Kidney (tissue), 14 donors: ENCODE results near the gene FARS2. TPM values are rescaled to one million over a fixed set of nuclear protein-coding genes. Genes with fewer than 3 reads are reported as not detected.

Experiments
- DNase-seq, 5 donors: peaks; one replicate each; pipeline ENCODE4 v3.0.0-alpha.2; 2013 to 2020
- FAIRE-seq: peaks from 2 replicates; lab custom pipeline; 2012; peaks lifted over from hg19 to GRCh38; lab: Jason Lieb, UNC
- H3K27ac ChIP-seq, 2 donors: one replicate each; pipeline ENCODE4 v1.7.0; 2013; ENCODE audit warnings: low read depth in 2 of 2, low read length in 2 of 2, inconsistent platforms in 1 of 2
- H3K27me3 ChIP-seq: one replicate; pipeline ENCODE4 v1.7.1; 2013; ENCODE audit warnings: low read length, inconsistent platforms; ENCODE audit not compliant: control insufficient read depth, insufficient read depth
- H3K36me3 ChIP-seq, 3 donors: one replicate each; pipeline versions ENCODE4 v1.7.0 to v1.7.1; 2013; ENCODE audit warnings: low read length in 3 of 3, control low read depth in 1 of 3, inconsistent platforms in 1 of 3; ENCODE audit not compliant: insufficient read depth in 3 of 3, control insufficient read depth in 2 of 3
- H3K4me1 ChIP-seq, 3 donors: one replicate each; pipeline versions ENCODE4 v1.7.0 to v1.7.1; 2013; ENCODE audit warnings: low read length in 3 of 3, inconsistent platforms in 1 of 3, low read depth in 1 of 3; ENCODE audit not compliant: control insufficient read depth in 2 of 3, insufficient read depth in 2 of 3
- H3K4me3 ChIP-seq, 3 donors: one replicate each; pipeline versions ENCODE4 v1.7.0 to v1.8.1; 2013; ENCODE audit warnings: low read length in 3 of 3, control low read depth in 1 of 3, inconsistent platforms in 1 of 3
- H3K9ac ChIP-seq, 3 donors: one replicate each; pipeline versions ENCODE4 v1.7.0 to v1.7.1; 2013; ENCODE audit warnings: low read length in 3 of 3, control low read depth in 1 of 3, inconsistent platforms in 1 of 3
- H3K9me3 ChIP-seq, 3 donors: one replicate each; pipeline versions ENCODE4 v1.7.0 to v1.7.1; 2013; ENCODE audit warnings: low read length in 3 of 3, control low read depth in 1 of 3, inconsistent platforms in 1 of 3; ENCODE audit not compliant: control insufficient read depth in 2 of 3, insufficient read depth in 1 of 3
- intact Hi-C: fragments of 100-400 bp; cut with DNase I; formaldehyde crosslinking; loops from one replicate; pipeline ENCODE4 v1.11.1; 2022
- polyA plus RNA-seq: library from polyadenylated mRNA; stranded (reverse); fragments of 350-450 nt; fragmentation: Illumina TruSeq; extraction: RNeasy Lipid Tissue Mini Kit (QIAGEN cat#74804); gene quantifications from one replicate; pipeline ENCODE4 v1.2.3, GENCODE V29; 2014; ENCODE audit warnings: low read depth, low replicate concordance; ENCODE audit not compliant: insufficient read depth
- total RNA-seq: library from RNA; stranded (reverse); fragmentation: NEBNext Ultra II Directional; extraction: Animal tissue kit (Norgen Biotek cat#: 25700); gene quantifications from one replicate; pipeline ENCODE4 v1.2.1, GENCODE V29; 2021
- TF ChIP-seq, protein P1 (sequence below): IDR thresholded peaks from 3 replicates; pipeline ENCODE4 v1.5.1; 2012; ENCODE audit warnings: mild to moderate bottlenecking, moderate library complexity, borderline replicate concordance; ENCODE audit not compliant: insufficient read depth; ENCODE audit errors: extremely low read depth
- donor health status: control.
- donor health status: control.
- donor health status: control.
- donor health status: control.
- donor health status: control.
- donor health status: DM: yes; HTN: yes; CAD: no.
- donor health status: Normal renal cell carcinoma (clear cell type).

FARS2 gene
- total and polyA plus RNA-seq, 2 donors from 2014 or later, result 22.1 to 24.8 TPM

DNA sequence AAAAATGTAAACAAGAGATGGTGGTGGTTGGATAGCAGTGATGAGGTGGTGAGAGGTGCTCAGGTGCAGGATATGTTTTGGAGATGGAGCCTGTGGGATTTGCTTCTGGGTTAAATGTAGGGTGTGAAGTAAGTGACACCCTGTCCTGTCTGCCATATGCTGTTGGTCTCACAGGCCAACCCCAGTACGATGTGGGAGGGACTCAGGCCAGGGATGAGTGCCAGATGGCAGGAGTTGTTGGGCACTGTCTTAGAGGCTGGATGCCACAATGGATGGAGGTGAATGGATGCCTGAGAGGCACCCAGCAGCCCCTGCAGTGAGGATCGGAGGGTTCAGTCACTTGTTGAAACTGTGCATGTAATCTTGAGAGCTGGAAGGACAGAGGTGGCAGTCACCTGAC is 486.1 kb downstream of the FARS2 start:
- no peak overlapping the region for H3K9ac ChIP-seq
- no peaks in the 10 kb centered on the region for H3K9me3 ChIP-seq
- no peaks in the 10 kb centered on the region for H3K36me3 ChIP-seq
- no peak for DNase-seq
- no peak overlapping the region for H3K27ac ChIP-seq
- intact Hi-C loops, result no loop called here
- no peak for FAIRE-seq
- TF ChIP-seq, protein P1, sequence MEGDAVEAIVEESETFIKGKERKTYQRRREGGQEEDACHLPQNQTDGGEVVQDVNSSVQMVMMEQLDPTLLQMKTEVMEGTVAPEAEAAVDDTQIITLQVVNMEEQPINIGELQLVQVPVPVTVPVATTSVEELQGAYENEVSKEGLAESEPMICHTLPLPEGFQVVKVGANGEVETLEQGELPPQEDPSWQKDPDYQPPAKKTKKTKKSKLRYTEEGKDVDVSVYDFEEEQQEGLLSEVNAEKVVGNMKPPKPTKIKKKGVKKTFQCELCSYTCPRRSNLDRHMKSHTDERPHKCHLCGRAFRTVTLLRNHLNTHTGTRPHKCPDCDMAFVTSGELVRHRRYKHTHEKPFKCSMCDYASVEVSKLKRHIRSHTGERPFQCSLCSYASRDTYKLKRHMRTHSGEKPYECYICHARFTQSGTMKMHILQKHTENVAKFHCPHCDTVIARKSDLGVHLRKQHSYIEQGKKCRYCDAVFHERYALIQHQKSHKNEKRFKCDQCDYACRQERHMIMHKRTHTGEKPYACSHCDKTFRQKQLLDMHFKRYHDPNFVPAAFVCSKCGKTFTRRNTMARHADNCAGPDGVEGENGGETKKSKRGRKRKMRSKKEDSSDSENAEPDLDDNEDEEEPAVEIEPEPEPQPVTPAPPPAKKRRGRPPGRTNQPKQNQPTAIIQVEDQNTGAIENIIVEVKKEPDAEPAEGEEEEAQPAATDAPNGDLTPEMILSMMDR, result no peak
- no peaks in the 10 kb centered on the region for H3K27me3 ChIP-seq
- H3K4me3 ChIP-seq, result no peak overlapping the region
- no peaks in the 10 kb centered on the region for H3K4me1 ChIP-seq

DNA sequence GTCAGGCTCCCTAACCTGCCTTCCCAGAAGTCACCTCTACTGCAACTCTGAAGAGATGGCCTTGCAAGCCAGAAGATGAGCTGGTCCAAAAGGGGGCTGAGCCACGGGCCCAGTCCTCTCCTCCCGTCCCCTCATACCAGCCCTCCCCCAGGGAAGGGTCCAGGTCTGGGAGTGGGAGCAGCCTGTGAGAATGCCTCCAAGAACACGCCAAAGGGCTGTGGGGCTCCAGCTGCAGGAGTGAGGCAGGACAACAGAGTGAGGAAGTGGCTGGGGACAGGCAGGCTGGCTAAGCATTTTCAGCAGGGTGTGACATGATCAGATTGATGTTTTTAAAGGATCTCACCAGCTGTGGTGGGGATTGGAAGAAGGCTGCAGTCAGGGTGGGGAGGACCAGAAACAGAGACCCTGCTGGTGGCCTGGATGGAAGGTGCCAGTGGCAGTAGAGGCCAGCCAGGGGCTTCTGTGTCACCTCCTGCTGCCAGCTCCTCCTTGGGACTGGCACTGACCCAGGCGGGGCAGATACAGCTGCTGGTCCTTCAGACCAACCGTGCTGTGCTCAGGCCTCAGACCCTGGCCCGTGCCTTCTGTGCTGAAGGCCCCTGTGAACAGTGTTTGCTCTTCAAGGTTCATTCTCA is 487.8 kb downstream of the FARS2 start:
- no peak overlapping the region for H3K9ac ChIP-seq
- FAIRE-seq, result no peak
- no peak overlapping the region for H3K4me3 ChIP-seq
- DNase-seq, result no peak
- TF ChIP-seq, protein P1, result no peak
- no peaks in the 10 kb centered on the region for H3K4me1 ChIP-seq
- H3K9me3 ChIP-seq, result peaks cover 0 to 8% (median 1%) of the 10 kb centered on the region in 3 donors
- no peaks in the 10 kb centered on the region for H3K27me3 ChIP-seq
- intact Hi-C loops, result no loop called here
- H3K36me3 ChIP-seq, result no peaks in the 10 kb centered on the region
- H3K27ac ChIP-seq, result no peak overlapping the region

DNA sequence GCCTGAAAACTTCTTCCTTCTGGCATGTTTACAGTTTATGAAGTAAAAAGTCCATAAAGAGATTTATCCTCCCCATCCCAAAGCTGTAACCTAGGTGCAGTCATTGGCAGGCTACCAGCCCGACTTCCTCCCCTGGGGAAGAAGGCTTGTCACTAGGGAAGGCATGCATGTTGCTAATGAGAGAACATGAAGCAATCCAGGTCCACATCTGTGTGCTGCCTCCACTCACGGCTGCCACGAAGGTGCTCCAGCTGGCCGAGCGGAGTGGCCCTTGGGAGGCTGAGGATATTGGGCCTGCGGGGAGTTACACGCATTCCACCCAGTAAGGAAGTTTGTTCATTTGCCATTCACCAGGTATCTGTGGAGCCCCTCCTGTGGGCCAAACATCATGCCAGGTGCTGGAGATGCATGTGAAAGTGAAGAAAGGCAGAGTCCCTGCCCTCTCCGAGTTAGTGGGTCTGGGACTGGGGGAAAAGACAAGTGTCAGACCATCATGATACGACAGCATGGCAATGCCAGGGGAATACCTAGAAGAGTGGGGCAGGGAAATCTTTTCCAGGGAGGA is 488.4 kb downstream of the FARS2 start:
- Histone ChIP-seq H3K4me1 (no peaks in the 10 kb centered on the region), H3K9ac (no peak overlapping the region), H3K27me3 (no peaks in the 10 kb centered on the region), H3K27ac (no peak overlapping the region), H3K36me3 (no peaks in the 10 kb centered on the region), H3K9me3 (peaks cover 0 to 14% (median 3%) of the 10 kb centered on the region in 3 donors), H3K4me3 (no peak overlapping the region)
- DNase-seq (no peak), FAIRE-seq (no peak)
- intact Hi-C loops, result no loop called here
- TF ChIP-seq, protein P1, result no peak
